Mammary epithelial cell (primary cell): ENCODE measurements around the gene MYO7A.

Source experiments
- EZH2 ChIP-seq: IDR thresholded peaks from 2 replicates; pipeline ENCODE4 v1.6.1; 2012; ENCODE audit warnings: low read length, inconsistent platforms, borderline replicate concordance
- TF ChIP-seq, protein P1 (sequence below), 2 donors: IDR thresholded peaks in 1 of 2; conservative IDR thresholded peaks in 1 of 2; 2 replicates each; pipeline ENCODE4 v1.5.1; 2011 to 2012; ENCODE audit warnings: inconsistent platforms in 2 of 2, low read length in 2 of 2, mild to moderate bottlenecking in 2 of 2, control low read depth in 1 of 2, low read depth in 1 of 2; ENCODE audit not compliant: insufficient read depth in 1 of 2; ENCODE audit errors: extremely low read depth in 1 of 2

DNA sequence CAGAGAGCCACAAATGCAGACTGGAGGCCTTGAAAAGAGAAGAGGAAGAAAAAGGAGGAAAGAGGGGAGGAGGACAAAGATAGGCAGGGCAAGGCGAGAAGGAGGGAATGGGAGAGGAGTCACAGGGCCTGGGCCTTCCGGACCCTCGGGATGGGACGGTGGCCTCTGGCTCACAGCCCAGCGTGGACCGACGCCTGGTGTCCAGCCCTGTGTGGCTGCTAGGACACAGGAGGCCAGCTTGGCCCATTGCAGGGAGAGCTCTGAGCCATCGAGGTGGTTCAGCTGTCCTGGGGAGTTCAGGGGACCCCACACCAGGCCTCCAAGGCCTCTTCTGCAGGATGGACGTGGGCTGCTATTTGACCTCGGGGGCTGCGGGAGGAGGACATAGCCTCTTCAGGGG is 9.4 kb downstream of the MYO7A start:
- TF ChIP-seq, protein P1, sequence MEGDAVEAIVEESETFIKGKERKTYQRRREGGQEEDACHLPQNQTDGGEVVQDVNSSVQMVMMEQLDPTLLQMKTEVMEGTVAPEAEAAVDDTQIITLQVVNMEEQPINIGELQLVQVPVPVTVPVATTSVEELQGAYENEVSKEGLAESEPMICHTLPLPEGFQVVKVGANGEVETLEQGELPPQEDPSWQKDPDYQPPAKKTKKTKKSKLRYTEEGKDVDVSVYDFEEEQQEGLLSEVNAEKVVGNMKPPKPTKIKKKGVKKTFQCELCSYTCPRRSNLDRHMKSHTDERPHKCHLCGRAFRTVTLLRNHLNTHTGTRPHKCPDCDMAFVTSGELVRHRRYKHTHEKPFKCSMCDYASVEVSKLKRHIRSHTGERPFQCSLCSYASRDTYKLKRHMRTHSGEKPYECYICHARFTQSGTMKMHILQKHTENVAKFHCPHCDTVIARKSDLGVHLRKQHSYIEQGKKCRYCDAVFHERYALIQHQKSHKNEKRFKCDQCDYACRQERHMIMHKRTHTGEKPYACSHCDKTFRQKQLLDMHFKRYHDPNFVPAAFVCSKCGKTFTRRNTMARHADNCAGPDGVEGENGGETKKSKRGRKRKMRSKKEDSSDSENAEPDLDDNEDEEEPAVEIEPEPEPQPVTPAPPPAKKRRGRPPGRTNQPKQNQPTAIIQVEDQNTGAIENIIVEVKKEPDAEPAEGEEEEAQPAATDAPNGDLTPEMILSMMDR (conservative IDR thresholded peaks at IDR 0.05 in 1 of 2, IDR thresholded peaks at IDR 0.05 in 1 of 2; ENCODE audit: extremely low read depth in 1 of 2, insufficient read depth in 1 of 2, low read depth in 1 of 2, low read length in 2 of 2), result no peak
- TF ChIP-seq EZH2, result no peak
